ENCODE data around the gene GNG12. TPM values are rescaled to one million over a fixed set of nuclear protein-coding genes. Genes with fewer than 3 reads are reported as not detected.

GNG12 gene
- total and polyA plus RNA-seq, 9 of the 15 experiments (the other 6 are each of a cell fraction or from before 2014, with no cell fraction given): 2.6 to 6.0 (median 4.1) TPM

GRCh38 chr1:67749844-67750690 lies 83.2 kb downstream of the GNG12 start (continued):
- TF ChIP-seq ETV1 (tag; conservative IDR thresholded peaks at IDR 0.05; ENCODE audit: low read depth): no peak
- no peak for TF ChIP-seq ZNF699 (CRISPR knock-in tag; IDR thresholded peaks at IDR 0.05; ENCODE audit: insufficient replicate concordance)
- no peak for TF ChIP-seq DDX20 (tag; IDR thresholded peaks at IDR 0.05; ENCODE audit: low read depth)
- no peak for TF ChIP-seq POLR2H (tag; IDR thresholded peaks at IDR 0.05; ENCODE audit: low read depth)
- TF ChIP-seq KLF6 (CRISPR knock-in tag; IDR thresholded peaks at IDR 0.05; ENCODE audit: borderline replicate concordance): no peak
- TF ChIP-seq, protein P1, sequence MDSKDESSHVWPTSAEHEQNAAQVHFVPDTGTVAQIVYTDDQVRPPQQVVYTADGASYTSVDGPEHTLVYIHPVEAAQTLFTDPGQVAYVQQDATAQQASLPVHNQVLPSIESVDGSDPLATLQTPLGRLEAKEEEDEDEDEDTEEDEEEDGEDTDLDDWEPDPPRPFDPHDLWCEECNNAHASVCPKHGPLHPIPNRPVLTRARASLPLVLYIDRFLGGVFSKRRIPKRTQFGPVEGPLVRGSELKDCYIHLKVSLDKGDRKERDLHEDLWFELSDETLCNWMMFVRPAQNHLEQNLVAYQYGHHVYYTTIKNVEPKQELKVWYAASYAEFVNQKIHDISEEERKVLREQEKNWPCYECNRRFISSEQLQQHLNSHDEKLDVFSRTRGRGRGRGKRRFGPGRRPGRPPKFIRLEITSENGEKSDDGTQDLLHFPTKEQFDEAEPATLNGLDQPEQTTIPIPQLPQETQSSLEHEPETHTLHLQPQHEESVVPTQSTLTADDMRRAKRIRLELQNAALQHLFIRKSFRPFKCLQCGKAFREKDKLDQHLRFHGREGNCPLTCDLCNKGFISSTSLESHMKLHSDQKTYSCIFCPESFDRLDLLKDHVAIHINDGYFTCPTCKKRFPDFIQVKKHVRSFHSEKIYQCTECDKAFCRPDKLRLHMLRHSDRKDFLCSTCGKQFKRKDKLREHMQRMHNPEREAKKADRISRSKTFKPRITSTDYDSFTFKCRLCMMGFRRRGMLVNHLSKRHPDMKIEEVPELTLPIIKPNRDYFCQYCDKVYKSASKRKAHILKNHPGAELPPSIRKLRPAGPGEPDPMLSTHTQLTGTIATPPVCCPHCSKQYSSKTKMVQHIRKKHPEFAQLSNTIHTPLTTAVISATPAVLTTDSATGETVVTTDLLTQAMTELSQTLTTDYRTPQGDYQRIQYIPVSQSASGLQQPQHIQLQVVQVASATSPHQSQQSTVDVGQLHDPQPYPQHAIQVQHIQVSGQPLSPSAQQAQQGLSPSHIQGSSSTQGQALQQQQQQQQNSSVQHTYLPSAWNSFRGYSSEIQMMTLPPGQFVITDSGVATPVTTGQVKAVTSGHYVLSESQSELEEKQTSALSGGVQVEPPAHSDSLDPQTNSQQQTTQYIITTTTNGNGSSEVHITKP (IDR thresholded peaks at IDR 0.05; ENCODE audit: partially characterized antibody): no peak
- no peak for TF ChIP-seq ZNF133 (CRISPR knock-in tag; IDR thresholded peaks at IDR 0.05)
- no peak; the same call in 1 of the 2 replicates for TF ChIP-seq ARID1B (IDR thresholded peaks at IDR 0.05)
- no peak for TF ChIP-seq RBBP5 (IDR thresholded peaks at IDR 0.05; ENCODE audit: borderline replicate concordance, insufficient read depth, low read length, poor library complexity, severe bottlenecking)
- TF ChIP-seq, protein P2, sequence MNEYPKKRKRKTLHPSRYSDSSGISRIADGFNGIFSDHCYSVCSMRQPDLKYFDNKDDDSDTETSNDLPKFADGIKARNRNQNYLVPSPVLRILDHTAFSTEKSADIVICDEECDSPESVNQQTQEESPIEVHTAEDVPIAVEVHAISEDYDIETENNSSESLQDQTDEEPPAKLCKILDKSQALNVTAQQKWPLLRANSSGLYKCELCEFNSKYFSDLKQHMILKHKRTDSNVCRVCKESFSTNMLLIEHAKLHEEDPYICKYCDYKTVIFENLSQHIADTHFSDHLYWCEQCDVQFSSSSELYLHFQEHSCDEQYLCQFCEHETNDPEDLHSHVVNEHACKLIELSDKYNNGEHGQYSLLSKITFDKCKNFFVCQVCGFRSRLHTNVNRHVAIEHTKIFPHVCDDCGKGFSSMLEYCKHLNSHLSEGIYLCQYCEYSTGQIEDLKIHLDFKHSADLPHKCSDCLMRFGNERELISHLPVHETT (CRISPR knock-in tag; conservative IDR thresholded peaks at IDR 0.05 in 1 of 2, IDR thresholded peaks at IDR 0.05 in 1 of 2): peak in 1 of 2 experiments; percentile 54; a peak in 1 of 4 replicates
- no peak for TF ChIP-seq ZNF583 (CRISPR knock-in tag; IDR thresholded peaks at IDR 0.05)
- TF ChIP-seq, protein P3, sequence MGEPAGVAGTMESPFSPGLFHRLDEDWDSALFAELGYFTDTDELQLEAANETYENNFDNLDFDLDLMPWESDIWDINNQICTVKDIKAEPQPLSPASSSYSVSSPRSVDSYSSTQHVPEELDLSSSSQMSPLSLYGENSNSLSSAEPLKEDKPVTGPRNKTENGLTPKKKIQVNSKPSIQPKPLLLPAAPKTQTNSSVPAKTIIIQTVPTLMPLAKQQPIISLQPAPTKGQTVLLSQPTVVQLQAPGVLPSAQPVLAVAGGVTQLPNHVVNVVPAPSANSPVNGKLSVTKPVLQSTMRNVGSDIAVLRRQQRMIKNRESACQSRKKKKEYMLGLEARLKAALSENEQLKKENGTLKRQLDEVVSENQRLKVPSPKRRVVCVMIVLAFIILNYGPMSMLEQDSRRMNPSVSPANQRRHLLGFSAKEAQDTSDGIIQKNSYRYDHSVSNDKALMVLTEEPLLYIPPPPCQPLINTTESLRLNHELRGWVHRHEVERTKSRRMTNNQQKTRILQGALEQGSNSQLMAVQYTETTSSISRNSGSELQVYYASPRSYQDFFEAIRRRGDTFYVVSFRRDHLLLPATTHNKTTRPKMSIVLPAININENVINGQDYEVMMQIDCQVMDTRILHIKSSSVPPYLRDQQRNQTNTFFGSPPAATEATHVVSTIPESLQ (CRISPR knock-in tag; IDR thresholded peaks at IDR 0.05): no peak
- no peak for TF ChIP-seq MEF2A (IDR thresholded peaks at IDR 0.05; ENCODE audit: control insufficient read depth, low read depth, low read length)
- TF ChIP-seq ZNF77 (CRISPR knock-in tag; IDR thresholded peaks at IDR 0.05): no peak
- no peak for TF ChIP-seq RBFOX2 (IDR thresholded peaks at IDR 0.05; ENCODE audit: low read depth, low read length)
- peak; percentile 87 for TF ChIP-seq ZNF316 (IDR thresholded peaks at IDR 0.05)
- no peak for TF ChIP-seq ZBTB5 (IDR thresholded peaks at IDR 0.05)
- TF ChIP-seq ZNF561 (CRISPR knock-in tag; conservative IDR thresholded peaks at IDR 0.05): no peak

Data from K562 (cell line).